Brain microvascular endothelial cell (primary cell): ENCODE data around the gene CARHSP1.
A peak's percentile ranks its signal among the peaks of the same experiment; 100 is the strongest.

Experiments used
- DNase-seq: peaks from one replicate; pipeline ENCODE4 v3.0.0-alpha.2; 2020
- H3K27ac ChIP-seq: fragments of 250-450 bp; sonication (Bioruptor Pico); 2 replicates; pipeline ENCODE4 v1.5.1; 2020; ENCODE audit warnings: mild to moderate bottlenecking, moderate library complexity
- H3K27me3 ChIP-seq: fragments of 250-450 bp; sonication (Bioruptor Pico); replicated peaks from 2 replicates; pipeline ENCODE4 v1.5.1; 2020; ENCODE audit warnings: mild to moderate bottlenecking
- H3K36me3 ChIP-seq: fragments of 250-450 bp; sonication (Bioruptor Pico); replicated peaks from 2 replicates; pipeline ENCODE4 v1.5.1; 2020; ENCODE audit warnings: mild to moderate bottlenecking
- H3K4me3 ChIP-seq: 2 replicates; pipeline ENCODE4 v1.5.1; 2011; ENCODE audit warnings: low read depth, mild to moderate bottlenecking, control low read depth, low read length, moderate library complexity
- CTCF ChIP-seq: IDR thresholded peaks from 2 replicates; pipeline ENCODE4 v1.5.1; 2011; ENCODE audit warnings: low read depth, mild to moderate bottlenecking, moderate library complexity, low read length, control low read depth, inconsistent platforms; ENCODE audit errors: missing control alignments
- in situ Hi-C: cut with HindIII; loops from 2 replicates; pipeline ENCODE4 v1.10.0; 2017; ENCODE audit warnings: low sequenced_read_pairs, low pct_ligation_motif_present

CARHSP1 gene

GRCh38 chr16:8851761-8852403, 16.9 kb downstream of the CARHSP1 start:
- Histone ChIP-seq H3K27ac (no peak overlapping the region), H3K4me3 (no peak overlapping the region), H3K36me3 (peaks cover 64% of the 10 kb centered on the region), H3K27me3 (no peaks in the 10 kb centered on the region)
- TF ChIP-seq CTCF: no peak
- in situ Hi-C loops: no loop called here
- DNase-seq: no peak

- DNase-seq: peak; percentile 60
- no peak for TF ChIP-seq CTCF
- Histone ChIP-seq H3K4me3 (no peak overlapping the region), H3K27me3 (no peaks in the 10 kb centered on the region), H3K36me3 (peaks cover 67% of the 10 kb centered on the region), H3K27ac (peak overlapping the region; percentile 74)
- in situ Hi-C loops: no loop called here
These were observed 18.4 kb downstream of the CARHSP1 start for GRCh38 chr16:8850279-8850885.

GRCh38 chr16:8849411-8850011, 19.3 kb downstream of the CARHSP1 start:
- Histone ChIP-seq H3K36me3 (peaks cover 60% of the 10 kb centered on the region), H3K27me3 (no peaks in the 10 kb centered on the region), H3K27ac (peak overlapping the region; percentile 74), H3K4me3 (no peak overlapping the region)
- TF ChIP-seq CTCF: no peak
- in situ Hi-C loops: no loop called here
- peak; percentile 85 for DNase-seq

- peak overlapping the region; percentile 74 for H3K27ac ChIP-seq
- H3K36me3 ChIP-seq: peaks cover 58% of the 10 kb centered on the region
- no peak for TF ChIP-seq CTCF
- DNase-seq: peak; percentile 77
- in situ Hi-C loops: no loop called here
- no peak overlapping the region for H3K4me3 ChIP-seq
- no peaks in the 10 kb centered on the region for H3K27me3 ChIP-seq
These were observed 19.8 kb downstream of the CARHSP1 start for GRCh38 chr16:8848939-8849391.

- Histone ChIP-seq H3K27me3 (no peaks in the 10 kb centered on the region), H3K4me3 (no peak overlapping the region), H3K36me3 (peaks cover 55% of the 10 kb centered on the region), H3K27ac (peak overlapping the region; percentile 74)
- in situ Hi-C loops: no loop called here
- no peak for DNase-seq
- no peak for TF ChIP-seq CTCF
These were observed 20.4 kb downstream of the CARHSP1 start for GRCh38 chr16:8848231-8848938.
